Breast epithelium (tissue), 4 donors: ENCODE data around the gene SNTG2. TPM values are rescaled to one million over a fixed set of nuclear protein-coding genes. Genes with fewer than 3 reads are reported as not detected.

Experiments used
- DNase-seq, 2 donors: peaks; one replicate each; pipeline ENCODE4 v3.0.0-alpha.2; 2019; ENCODE audit warnings: low spot score in 2 of 2
- H3K27ac ChIP-seq, 2 donors: fragments of 200-600 bp; sonication (generic) in 1 of 2; one replicate each; pipeline ENCODE4 v1.5.1; 2016 to 2019; ENCODE audit warnings: mild to moderate bottlenecking in 1 of 2
- H3K27me3 ChIP-seq, 2 donors: fragments of 200-600 bp; sonication (generic) in 1 of 2; one replicate each; pipeline versions ENCODE4 v1.5.1 to v1.6.0; 2017 to 2019; ENCODE audit warnings: control low read depth in 1 of 2, mild to moderate bottlenecking in 1 of 2
- H3K36me3 ChIP-seq: fragments of 200-600 bp; one replicate; pipeline ENCODE4 v1.5.1; 2019
- H3K4me1 ChIP-seq, 2 donors: fragments of 200-600 bp; sonication (generic); one replicate each; pipeline ENCODE4 v1.5.1; 2016 to 2019; ENCODE audit warnings: control low read depth in 1 of 2
- H3K4me3 ChIP-seq, 3 donors: fragments of 200-600 bp; sonication (generic); 1 replicate in 2 of 3; 2 replicates in 1 of 3; pipeline ENCODE4 v1.5.1; 2016 to 2019; ENCODE audit warnings: mild to moderate bottlenecking in 3 of 3, moderate library complexity in 2 of 3
- H3K9me3 ChIP-seq, 2 donors: fragments of 200-600 bp; sonication (generic) in 1 of 2; one replicate each; pipeline ENCODE4 v1.5.1; 2016 to 2019; ENCODE audit warnings: control low read depth in 1 of 2
- CTCF ChIP-seq, 3 donors: fragments of 450-650 bp; IDR thresholded peaks; one replicate each; pipeline ENCODE4 v1.5.1; 2016 to 2017; ENCODE audit warnings: antibody characterized with exemption in 3 of 3, mild to moderate bottlenecking in 3 of 3, moderate library complexity in 3 of 3
- POLR2A ChIP-seq: fragments of 450-650 bp; IDR thresholded peaks from one replicate; pipeline ENCODE4 v1.6.1; 2016; ENCODE audit warnings: antibody characterized with exemption, mild to moderate bottlenecking, moderate library complexity
- POLR2AphosphoS5 ChIP-seq, 3 donors: sonication (generic); formaldehyde crosslinking; IDR thresholded peaks; one replicate each; pipeline ENCODE4 v1.6.1; 2017; ENCODE audit warnings: antibody characterized with exemption in 3 of 3
- intact Hi-C: fragments of 100-400 bp; cut with DNase I; formaldehyde crosslinking; loops from one replicate; pipeline ENCODE4 v1.15.1; 2023; ENCODE audit warnings: low total_unique reads
- total RNA-seq, 3 donors: library from RNA; depleted of rRNA; stranded (reverse); fragments of >200 nt; gene quantifications; one replicate each; pipeline ENCODE4 v1.1.0, GENCODE V29; 2016

SNTG2 gene
- total RNA-seq, 3 donors from 2014 or later: 4.6 to 7.4 (median 6.0) TPM

- Histone ChIP-seq H3K36me3 (no peaks in the 10 kb centered on the region), H3K9me3 (no peaks in the 10 kb centered on the region), H3K4me3 (no peak overlapping the region), H3K4me1 (no peaks in the 10 kb centered on the region), H3K27me3 (no peaks in the 10 kb centered on the region), H3K27ac (no peak overlapping the region)
- intact Hi-C loops: no loop called here
- TF ChIP-seq POLR2AphosphoS5 (IDR thresholded peaks at IDR 0.05): no peak
- no peak for TF ChIP-seq POLR2A
- TF ChIP-seq CTCF (IDR thresholded peaks at IDR 0.05): no peak
- no peak for DNase-seq
Observed at GRCh38 chr2:932320-933115, 18.1 kb upstream of the SNTG2 start.

GRCh38 chr2:933734-934295 lies 16.8 kb upstream of the SNTG2 start:
- Histone ChIP-seq H3K36me3 (no peaks in the 10 kb centered on the region), H3K9me3 (no peaks in the 10 kb centered on the region), H3K27ac (no peak overlapping the region), H3K4me1 (no peaks in the 10 kb centered on the region), H3K27me3 (peaks cover 0 to 4% of the 10 kb centered on the region in 2 donors), H3K4me3 (no peak overlapping the region)
- TF ChIP-seq POLR2A (no peak), POLR2AphosphoS5 (IDR thresholded peaks at IDR 0.05) (no peak), CTCF (IDR thresholded peaks at IDR 0.05) (no peak)
- intact Hi-C loops: no loop called here
- no peak for DNase-seq

GRCh38 chr2:937530-937929 lies 13.1 kb upstream of the SNTG2 start:
- Histone ChIP-seq H3K4me1 (no peaks in the 10 kb centered on the region), H3K27me3 (peaks cover 0 to 6% of the 10 kb centered on the region in 2 donors), H3K36me3 (no peaks in the 10 kb centered on the region), H3K9me3 (no peaks in the 10 kb centered on the region), H3K4me3 (no peak overlapping the region), H3K27ac (no peak overlapping the region)
- intact Hi-C loops: no loop called here
- TF ChIP-seq POLR2A (no peak), CTCF (IDR thresholded peaks at IDR 0.05) (no peak), POLR2AphosphoS5 (IDR thresholded peaks at IDR 0.05) (no peak)
- DNase-seq: no peak

GRCh38 chr2:938181-939005 lies 12.3 kb upstream of the SNTG2 start:
- no peak for DNase-seq
- Histone ChIP-seq H3K9me3 (no peaks in the 10 kb centered on the region), H3K27ac (no peak overlapping the region), H3K36me3 (no peaks in the 10 kb centered on the region), H3K4me3 (no peak overlapping the region), H3K4me1 (no peaks in the 10 kb centered on the region), H3K27me3 (peaks cover 0 to 6% of the 10 kb centered on the region in 2 donors)
- no peak for TF ChIP-seq POLR2AphosphoS5 (IDR thresholded peaks at IDR 0.05)
- TF ChIP-seq POLR2A: no peak
- no peak for TF ChIP-seq CTCF (IDR thresholded peaks at IDR 0.05)
- intact Hi-C loops: no loop called here
